ENCODE data around the gene ADCK1.
"Not testable (repeated sequence)": the region's sequence is repeated elsewhere in the genome, so short reads cannot be mapped to it uniquely, and the experiment has no call there.

The ADCK1 gene

DNA sequence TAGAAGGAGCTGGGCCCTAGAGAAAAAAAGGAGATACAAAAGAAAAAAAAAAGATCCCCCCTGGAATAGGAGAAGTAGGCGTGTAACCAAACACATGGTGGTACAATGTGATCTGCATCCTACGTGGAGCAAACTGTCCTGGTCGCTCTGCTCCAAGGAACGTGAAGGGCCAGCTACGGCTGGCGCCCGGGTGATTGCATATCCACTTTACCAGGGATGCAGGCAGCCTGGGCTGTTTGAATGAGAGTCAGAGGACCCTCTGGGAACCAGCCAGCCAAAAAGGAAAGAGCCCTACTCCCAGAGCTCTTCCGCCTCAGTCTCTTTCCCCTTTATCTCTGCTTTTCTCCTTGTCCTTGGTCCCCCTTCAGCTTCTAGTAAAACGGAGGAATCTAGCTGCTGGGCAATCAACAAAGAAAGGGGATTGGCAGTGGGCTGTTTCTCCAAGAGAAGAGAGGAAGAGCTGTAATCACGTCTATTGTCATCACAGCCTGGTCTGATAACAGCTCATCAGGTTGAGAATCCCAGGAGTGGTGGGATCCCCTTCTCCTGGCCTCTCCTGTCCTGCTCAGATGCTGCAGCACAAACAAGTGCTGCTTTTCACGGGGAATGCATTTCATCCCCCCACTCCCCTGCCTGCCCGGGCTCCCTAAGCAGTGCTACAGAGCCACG is 156.0 kb downstream of the ADCK1 start:
- no peak for DNase-seq

DNA sequence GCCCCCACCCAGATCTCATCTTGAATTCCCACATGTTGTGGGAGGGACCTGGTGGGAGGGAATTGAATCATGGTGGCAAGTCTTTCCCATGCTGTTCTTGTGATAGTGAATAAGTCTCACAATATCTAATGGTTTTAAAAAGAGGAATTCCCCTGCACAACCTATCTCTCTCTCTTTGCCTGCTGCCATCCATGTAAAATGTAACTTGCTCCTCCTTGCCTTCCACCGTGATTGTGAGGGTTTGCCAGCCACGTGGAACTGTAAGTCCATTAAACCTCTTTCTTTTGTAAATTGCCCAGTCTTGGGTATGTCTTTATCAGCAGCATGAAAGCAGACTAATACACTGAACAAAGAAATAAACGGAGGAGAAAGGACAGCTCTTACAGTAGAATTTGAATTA is 159.8 kb downstream of the ADCK1 start:
- DNase-seq: not testable (repeated sequence)

DNA sequence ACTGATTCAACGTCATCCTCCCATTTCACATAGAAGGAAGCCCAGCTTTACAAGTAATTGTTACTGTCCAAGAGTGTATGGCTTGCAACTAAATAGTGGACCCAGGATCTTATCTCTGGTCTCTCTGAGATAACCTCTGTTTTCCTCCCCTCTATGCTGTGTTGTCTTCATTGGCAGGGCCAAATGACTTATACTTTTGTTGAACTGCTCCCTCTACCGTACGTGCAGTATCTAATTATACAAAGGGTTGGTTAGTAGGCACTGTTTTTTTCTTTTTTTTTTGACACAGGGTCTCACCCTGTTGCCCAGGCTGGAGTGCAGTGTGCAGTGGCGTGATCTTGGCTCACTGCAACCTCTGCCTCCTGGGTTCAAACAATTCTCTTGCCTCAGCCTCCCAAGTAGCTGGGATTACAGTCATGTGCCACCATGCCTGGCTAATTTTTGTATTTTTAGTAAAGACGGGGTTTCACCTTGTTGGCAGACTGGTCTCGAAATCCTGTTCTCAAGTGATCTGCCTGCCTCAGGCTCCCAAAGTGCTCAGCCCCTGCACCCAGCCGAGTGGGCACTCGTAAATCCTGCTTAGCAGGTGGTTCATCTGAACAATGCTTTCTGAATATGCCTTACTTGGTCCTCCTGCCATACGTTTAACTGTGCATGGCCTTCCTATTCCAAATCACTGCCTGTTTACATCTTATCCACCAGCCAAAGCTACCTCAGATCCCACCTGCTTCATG is 162.1 kb downstream of the ADCK1 start:
- DNase-seq: no peak

DNA sequence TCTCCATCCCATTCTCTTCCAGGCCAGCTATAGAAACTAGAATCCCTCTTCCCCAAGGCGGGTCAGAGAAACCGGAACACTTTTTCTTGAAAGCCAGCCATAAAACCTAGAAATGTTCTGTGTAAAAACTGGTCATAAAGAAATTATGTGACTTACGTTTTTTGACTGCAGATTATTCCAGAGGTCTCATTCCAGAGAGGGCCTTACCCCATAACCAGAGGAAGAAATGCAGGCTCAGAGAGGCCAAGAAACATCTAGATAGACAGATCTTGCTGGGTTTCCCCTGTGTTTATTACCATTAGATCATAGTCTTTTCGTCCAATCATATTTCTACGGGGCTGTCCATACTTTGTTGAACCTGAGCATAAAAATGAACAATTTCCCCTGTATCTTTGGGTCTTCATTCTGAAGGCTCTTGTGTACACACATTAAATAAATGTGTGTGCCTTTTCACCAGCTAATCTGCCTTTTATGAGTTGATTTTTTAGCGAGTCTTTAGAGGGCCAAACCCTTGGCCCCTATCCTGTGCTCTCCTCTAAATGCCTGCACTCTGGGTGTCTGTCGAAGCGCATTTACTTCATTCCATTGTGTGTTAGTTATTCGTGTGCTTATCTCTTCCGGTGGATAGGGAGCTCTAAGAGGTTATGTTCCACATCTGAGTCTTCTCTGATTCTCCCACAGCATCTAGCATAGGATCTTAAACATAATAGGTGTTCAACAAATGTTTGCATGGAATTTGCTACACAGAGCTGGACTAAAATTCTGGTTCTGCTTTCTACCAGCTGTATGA is 163.0 kb downstream of the ADCK1 start:
- no peak for DNase-seq

DNA sequence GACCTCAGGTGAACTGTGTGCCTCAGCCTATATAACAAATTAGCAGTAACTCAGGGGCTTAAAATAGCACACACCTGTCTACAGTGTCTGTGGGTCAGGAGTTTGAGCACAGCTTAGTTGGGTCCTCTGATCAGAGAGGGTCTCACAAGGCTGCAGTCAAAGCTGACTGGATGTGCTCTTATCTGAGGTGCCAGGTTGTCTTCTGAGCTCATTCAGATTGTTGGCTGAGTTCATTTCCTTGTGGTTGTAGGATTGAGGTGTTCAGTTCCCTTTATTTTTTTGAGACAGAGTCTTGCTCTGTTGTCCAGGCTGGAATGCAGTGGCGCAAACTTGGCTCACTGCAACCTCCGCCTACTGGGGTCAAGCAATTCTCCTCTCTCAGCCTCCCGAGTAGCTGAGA is 164.7 kb downstream of the ADCK1 start:
- DNase-seq: no peak

DNA sequence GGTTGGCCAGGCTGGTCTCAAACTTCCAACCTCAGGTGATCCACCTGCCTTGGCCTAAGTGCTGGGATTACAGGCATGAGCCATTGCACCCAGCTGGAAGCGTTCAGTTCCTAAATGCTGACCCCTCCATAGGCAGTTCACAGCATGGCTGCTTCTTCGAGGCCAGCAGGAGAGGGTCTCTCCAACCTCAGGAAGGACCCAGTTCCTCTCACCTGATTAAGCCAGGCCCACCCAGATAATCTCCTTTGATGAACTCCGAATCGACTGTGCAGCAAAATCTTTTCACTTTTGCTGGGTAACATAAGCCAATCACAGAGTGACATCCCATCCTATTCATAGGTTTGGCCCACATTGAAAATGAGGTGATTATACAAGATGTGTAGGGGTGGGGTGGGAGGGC is 165.1 kb downstream of the ADCK1 start:
- DNase-seq: no peak

DNA sequence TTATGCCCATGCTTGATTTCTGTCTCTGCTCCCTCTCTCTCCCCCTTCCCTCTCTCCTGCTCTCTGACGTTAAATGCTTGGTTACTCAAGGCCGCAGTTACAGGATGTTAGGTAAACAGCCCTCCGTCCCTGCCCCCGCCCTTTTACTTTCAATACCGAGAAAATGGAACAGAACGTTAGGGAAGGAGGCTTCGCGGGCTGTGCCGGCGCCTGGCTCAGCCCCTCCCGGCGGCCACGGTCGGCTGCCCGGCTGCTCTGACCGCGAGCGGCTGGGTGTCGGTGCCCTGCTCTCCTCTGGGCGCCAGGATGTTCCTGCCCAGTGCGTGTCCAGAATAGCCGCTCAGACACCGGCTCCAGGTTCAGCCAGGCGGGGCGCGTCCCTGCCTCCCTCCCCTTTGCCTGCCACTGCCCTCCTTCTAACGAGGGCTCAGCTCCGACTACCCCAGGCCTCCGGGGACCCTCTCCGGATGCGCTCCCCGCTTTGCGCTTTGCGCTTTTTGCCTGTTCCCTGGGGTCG is 166.1 kb downstream of the ADCK1 start:
- DNase-seq: no peak

DNA sequence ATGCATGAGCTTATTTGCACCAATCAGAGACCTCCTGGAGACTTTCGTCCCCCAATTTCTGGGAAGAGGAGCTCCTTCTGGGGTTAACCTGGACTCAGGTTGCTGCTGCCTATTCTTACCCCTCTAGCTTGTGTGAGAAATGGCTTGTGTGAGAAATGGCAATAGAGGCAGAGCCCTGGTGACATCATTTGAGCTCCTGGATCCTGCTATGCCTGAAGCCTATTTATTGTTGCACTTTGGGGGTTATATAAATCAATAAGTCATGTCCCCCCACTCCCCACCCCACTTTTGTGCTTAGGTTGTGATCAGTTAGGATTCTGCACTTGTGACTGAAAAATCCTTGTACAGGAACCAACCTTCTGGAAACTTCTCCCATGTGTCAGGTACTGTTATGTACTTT is 167.2 kb downstream of the ADCK1 start:
- no peak for DNase-seq

DNA sequence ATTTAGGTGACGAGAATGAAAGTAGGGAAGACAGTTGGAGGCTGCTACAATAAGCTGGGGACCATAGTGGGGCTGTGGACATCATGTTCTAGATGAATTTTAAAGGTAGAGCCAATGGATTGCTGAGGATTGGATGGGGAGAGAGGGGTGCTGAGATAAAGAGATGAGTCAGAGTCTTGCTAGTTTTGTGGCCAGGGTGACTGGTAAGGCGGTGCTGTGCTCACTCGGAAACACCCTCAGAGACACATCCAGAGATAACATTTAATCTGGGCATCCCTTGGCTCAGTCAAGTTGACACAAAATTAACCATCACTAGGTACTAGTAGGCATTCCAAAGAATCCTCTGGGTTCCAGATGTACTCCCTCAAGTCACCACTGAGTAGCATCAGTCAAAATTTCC is 170.7 kb downstream of the ADCK1 start:
- no peak for DNase-seq

DNA sequence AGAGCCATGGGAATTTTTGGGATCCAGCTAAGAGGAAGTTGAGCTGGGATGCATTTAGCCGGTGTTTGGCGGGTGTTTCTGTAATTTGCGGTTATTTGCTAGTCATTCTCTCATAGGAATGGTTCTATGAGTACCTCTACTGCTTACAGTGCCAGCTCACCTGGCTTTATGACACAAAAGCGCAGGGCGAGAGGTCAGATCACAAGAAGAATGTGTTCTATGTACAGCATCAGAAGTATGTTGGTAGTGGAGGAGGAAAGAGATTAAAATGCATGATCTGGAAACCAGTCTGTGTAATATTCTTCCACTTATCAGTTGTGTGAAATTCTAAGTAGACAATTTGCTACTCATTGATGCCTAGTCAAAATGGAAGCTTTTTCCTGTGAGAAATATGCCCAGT is 173.3 kb downstream of the ADCK1 start:
- DNase-seq: no peak

DNA sequence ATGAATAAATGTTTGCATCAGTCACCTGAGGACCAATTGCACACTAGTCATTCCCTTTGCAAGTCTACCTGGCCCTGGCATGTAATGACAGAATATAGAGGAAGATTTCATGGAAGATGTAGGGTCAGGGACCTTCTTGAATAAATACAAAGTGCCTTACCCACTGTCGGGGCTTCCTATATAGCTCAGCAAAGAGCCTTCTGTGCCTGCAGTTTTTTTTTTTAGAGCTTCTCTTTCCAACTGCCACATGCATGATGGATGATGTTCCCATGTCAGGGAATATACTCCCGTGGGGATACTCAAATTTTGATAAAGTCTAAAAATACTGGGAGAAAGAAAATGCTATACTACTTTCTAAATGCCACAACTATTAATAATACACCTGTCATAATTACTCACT is 176.7 kb downstream of the ADCK1 start:
- DNase-seq: no peak

DNA sequence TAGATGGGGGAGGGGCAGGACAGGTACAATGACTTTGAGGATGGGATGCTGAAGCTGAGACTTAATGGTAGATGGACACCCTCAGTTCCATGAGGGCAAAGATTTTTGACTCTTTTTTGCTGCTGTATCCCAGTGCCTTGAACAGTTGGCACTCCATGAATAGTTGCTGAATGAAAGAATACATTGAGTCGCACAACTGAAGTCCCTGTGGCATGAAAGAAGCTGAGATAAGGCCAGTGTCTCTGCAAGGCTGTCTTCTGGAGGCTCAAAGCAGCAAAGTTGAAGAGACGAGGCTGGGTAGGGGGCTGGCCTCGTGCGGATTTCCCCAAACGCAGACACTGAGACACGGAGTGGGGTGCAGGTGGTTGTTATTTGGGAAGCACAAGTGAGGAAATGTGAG is 179.3 kb downstream of the ADCK1 start:
- DNase-seq: no peak

DNA sequence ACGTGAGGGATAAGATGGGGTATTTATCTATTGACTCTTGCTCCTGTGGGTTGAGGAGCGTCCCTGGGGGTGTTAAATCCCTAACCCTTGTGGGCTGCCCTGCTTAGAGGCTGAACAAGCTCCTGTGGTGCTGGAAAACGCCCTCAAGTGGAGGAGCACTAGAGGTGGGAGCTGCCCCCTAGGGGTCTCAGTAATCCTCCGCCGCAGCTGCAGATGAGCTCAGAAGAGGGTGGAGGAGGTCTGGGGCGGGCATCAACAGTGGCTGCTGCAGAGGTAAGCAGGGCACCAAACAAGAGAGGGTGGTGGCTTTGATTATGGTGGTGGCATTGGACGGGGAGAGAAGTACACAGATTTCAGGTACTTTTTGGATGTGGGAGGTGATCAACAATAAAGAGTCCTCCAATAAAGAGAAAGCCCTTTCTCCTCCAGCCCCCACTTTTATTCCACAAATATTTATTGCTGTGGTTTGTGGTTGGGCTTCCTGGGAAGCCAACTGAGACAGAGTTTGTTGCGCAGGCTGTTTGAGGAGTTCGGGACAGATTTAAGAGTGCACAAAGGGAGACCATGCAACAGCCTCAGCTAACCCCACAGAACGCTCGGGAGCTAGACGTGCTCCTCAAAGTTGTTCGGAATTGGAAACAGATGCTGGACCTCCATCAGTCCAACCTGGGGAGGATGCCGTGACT is 179.9 kb downstream of the ADCK1 start:
- DNase-seq: no peak

DNA sequence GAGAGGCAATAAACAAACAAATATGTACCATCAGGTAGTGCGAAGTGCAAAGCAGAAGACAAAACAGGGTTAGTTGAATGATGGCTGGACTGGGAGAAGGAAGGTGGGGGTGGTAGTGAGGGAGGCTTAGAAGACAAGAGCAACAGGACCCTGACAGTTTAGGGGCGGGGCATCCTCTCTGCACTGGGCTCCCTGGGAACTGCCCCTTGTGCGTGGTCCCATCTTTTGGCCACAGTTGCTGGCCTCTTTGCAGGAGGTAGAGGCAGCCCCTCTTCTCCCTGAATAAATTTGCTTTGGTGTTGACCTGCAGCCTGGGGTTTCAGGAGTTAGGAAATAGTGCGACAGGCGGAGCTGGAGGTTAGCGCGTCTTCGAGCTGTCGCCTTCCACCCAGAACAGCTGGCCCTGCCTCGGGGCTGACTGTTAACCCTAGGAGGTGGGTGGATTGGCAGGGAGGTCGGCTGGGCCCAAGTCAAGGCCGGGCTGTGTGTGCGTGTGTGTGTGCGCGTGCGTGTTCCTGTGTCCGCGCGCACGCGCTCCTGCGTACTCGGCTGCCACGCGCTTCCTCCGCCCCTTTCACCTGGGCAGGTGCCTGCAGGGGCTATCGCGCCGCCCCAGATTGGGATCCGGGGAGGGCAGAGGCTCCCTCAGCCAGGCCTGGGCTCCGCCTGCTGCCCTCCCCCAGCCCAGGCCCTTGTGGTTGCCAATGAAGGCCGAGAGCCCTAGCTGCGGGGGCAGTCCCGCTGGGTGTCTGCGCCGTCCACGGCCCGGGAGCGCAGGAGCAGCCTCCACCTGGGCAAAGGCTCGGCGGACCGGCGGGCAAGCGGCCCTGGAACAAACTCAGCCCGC is 180.8 kb downstream of the ADCK1 start:
- DNase-seq: no peak
